OCI-LY1 (cell line): ENCODE data around the gene SLC15A5.

Source experiments
- H2AFZ ChIP-seq: fragments of 200-600 bp; sonication (generic), shearing (Covaris generic); 2 replicates; pipeline ENCODE4 v1.6.0; 2014; ENCODE audit warnings: antibody characterized with exemption, mild to moderate bottlenecking, low read length
- H3F3A ChIP-seq: fragments of 200-600 bp; sonication (generic), shearing (Covaris generic); 2 replicates; pipeline ENCODE4 v1.6.0; 2014; ENCODE audit warnings: mild to moderate bottlenecking, antibody characterized with exemption, low read length, moderate library complexity; ENCODE audit not compliant: insufficient read depth
- H3K27ac ChIP-seq: fragments of 200-600 bp; sonication (generic); 2 replicates; pipeline ENCODE4 v1.5.1; 2014; ENCODE audit warnings: low read length, mixed run types, mild to moderate bottlenecking, low read depth; ENCODE audit not compliant: poor library complexity, severe bottlenecking
- H3K27me3 ChIP-seq: fragments of 200-600 bp; sonication (generic); 2 replicates; pipeline ENCODE4 v1.6.0; 2014; ENCODE audit warnings: antibody characterized with exemption, mild to moderate bottlenecking, low read length, moderate library complexity; ENCODE audit not compliant: insufficient read depth
- H3K36me3 ChIP-seq: fragments of 200-600 bp; sonication (generic); 2 replicates; pipeline ENCODE4 v1.6.1; 2014; ENCODE audit warnings: mild to moderate bottlenecking, antibody characterized with exemption, low read length, moderate library complexity, mixed read lengths; ENCODE audit not compliant: insufficient read depth
- H3K4me1 ChIP-seq: fragments of 200-600 bp; sonication (generic); 2 replicates; pipeline ENCODE4 v1.5.1; 2014; ENCODE audit warnings: mild to moderate bottlenecking, low read length, moderate library complexity; ENCODE audit not compliant: insufficient read depth, severe bottlenecking
- H3K4me2 ChIP-seq: fragments of 200-600 bp; sonication (generic), shearing (Covaris generic); 2 replicates; pipeline ENCODE4 v1.6.1; 2014; ENCODE audit warnings: low read length
- H3K4me3 ChIP-seq: fragments of 200-600 bp; sonication (generic); 2 replicates; pipeline ENCODE4 v1.5.1; 2014; ENCODE audit warnings: low read length, low read depth, mild to moderate bottlenecking, mixed read lengths; ENCODE audit not compliant: poor library complexity, severe bottlenecking
- H3K79me2 ChIP-seq: fragments of 200-600 bp; shearing (Covaris generic); 2 replicates; pipeline ENCODE4 v1.6.1; 2016; ENCODE audit warnings: mixed run types, low read length, mixed read lengths; ENCODE audit not compliant: insufficient read depth
- H3K9ac ChIP-seq: fragments of 200-600 bp; sonication (generic), shearing (Covaris generic); 2 replicates; pipeline ENCODE4 v1.6.1; 2014; ENCODE audit warnings: mild to moderate bottlenecking, low read length, mixed read lengths
- H3K9me2 ChIP-seq: fragments of 200-600 bp; sonication (generic), shearing (Covaris generic); 2 replicates; pipeline ENCODE4 v1.6.1; 2014; ENCODE audit warnings: low read depth, mild to moderate bottlenecking, low read length, mixed read lengths
- H3K9me3 ChIP-seq: fragments of 200-600 bp; shearing (Covaris generic); 2 replicates; pipeline ENCODE4 v1.6.1; 2014; ENCODE audit warnings: low read length, mixed read lengths
- H4K20me1 ChIP-seq: fragments of 200-600 bp; sonication (generic), shearing (Covaris generic); 2 replicates; pipeline ENCODE4 v1.6.0; 2016; ENCODE audit warnings: mild to moderate bottlenecking, low read length; ENCODE audit not compliant: insufficient read depth
- EZH2 ChIP-seq: fragments of 200-600 bp; sonication (generic), shearing (Covaris generic); IDR thresholded peaks from 2 replicates; pipeline ENCODE4 v1.8.0; 2017; ENCODE audit warnings: borderline replicate concordance, mixed run types, mild to moderate bottlenecking, antibody characterized with exemption, low read length, moderate library complexity, mixed read lengths
- TF ChIP-seq, protein P1 (sequence below): fragments of 200-600 bp; sonication (generic), shearing (Covaris generic); IDR thresholded peaks from 2 replicates; pipeline ENCODE4 v1.5.1; 2017; ENCODE audit warnings: mild to moderate bottlenecking, antibody characterized with exemption, low read length, moderate library complexity, mixed read lengths

The SLC15A5 gene

DNA sequence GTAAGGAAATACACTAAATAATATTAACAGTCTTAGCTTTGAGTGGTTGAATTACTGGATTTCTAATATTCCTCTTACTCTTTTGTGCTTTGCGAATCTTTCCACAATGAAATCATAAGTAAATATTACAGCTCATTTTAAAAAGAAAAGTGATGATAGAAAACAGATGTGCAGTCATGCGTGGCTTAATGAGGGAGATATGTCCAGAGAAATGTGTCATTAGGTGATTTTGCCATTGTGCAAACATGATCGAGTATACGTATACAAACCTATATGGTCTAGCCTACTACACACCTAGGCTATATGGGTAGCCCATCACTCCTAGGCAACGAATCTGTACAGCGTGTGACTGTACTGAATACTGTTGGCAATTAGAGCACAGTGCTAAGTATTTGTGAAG lies 59.3 kb downstream of the SLC15A5 start:
- no peak overlapping the region for H2AFZ ChIP-seq
- no peak overlapping the region for H3K4me2 ChIP-seq
- H3K27ac ChIP-seq = no peak overlapping the region
- H3K9ac ChIP-seq = no peak overlapping the region
- H3K4me3 ChIP-seq = no peak overlapping the region
- TF ChIP-seq EZH2 = no peak
- TF ChIP-seq, protein P1, sequence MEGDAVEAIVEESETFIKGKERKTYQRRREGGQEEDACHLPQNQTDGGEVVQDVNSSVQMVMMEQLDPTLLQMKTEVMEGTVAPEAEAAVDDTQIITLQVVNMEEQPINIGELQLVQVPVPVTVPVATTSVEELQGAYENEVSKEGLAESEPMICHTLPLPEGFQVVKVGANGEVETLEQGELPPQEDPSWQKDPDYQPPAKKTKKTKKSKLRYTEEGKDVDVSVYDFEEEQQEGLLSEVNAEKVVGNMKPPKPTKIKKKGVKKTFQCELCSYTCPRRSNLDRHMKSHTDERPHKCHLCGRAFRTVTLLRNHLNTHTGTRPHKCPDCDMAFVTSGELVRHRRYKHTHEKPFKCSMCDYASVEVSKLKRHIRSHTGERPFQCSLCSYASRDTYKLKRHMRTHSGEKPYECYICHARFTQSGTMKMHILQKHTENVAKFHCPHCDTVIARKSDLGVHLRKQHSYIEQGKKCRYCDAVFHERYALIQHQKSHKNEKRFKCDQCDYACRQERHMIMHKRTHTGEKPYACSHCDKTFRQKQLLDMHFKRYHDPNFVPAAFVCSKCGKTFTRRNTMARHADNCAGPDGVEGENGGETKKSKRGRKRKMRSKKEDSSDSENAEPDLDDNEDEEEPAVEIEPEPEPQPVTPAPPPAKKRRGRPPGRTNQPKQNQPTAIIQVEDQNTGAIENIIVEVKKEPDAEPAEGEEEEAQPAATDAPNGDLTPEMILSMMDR = no peak
- no peaks in the 10 kb centered on the region for H3F3A ChIP-seq
- no peaks in the 10 kb centered on the region for H3K36me3 ChIP-seq
- no peaks in the 10 kb centered on the region for H3K27me3 ChIP-seq
- no peaks in the 10 kb centered on the region for H3K9me3 ChIP-seq
- H3K9me2 ChIP-seq = no peaks in the 10 kb centered on the region
- H4K20me1 ChIP-seq = no peaks in the 10 kb centered on the region
- no peaks in the 10 kb centered on the region for H3K79me2 ChIP-seq
- H3K4me1 ChIP-seq = no peaks in the 10 kb centered on the region

DNA sequence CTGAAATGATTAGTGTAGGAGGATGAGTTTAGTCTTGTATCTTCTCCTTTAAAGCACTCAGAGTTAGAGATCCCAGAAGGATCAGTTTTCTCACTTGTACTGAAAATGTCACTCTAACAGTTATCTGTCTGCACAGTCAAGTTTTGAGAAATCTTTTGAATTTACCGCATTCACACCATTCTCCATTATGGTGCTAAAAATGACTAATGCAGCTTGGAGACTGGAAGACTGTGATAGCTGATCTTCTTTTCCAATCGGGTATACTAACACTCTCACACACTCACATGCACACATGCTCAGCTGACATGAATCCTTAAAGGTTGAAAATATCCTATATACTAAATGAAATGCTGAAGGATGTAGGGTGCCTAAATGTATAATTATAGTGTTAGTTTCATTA lies 65.8 kb downstream of the SLC15A5 start:
- H3K4me2 ChIP-seq = no peak overlapping the region

DNA sequence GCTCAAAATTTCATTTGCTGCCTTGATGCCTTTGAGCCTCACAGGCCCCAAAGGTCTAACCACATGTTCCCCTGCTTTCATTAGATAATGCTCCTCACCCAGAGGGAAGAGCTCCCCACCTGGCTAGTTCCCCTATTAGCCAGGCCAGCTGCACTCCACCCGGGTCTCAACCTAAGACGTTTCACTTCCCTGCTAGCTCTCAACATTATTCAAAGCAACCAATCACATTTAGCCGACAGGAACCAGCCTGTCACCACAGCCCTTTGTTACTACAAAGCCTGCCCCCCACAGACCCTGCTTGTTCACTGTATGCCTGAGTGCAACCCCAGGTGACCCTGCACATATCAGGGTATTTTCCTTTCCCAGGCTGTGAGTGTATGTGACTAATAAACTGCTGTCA lies 78.6 kb downstream of the SLC15A5 start:
- Histone ChIP-seq H3K9me3 (0 out of 2 replicates have a peak, but pooled peaks cover 7% of the 10 kb centered on the region), H3K27me3 (no peaks in the 10 kb centered on the region), H4K20me1 (no peaks in the 10 kb centered on the region), H3K4me3 (no peak overlapping the region), H3K9me2 (no peaks in the 10 kb centered on the region), H3F3A (no peaks in the 10 kb centered on the region), H2AFZ (no peak overlapping the region), H3K27ac (peak overlapping the region; percentile 64), H3K36me3 (no peaks in the 10 kb centered on the region), H3K9ac (no peak overlapping the region), H3K79me2 (no peaks in the 10 kb centered on the region), H3K4me1 (peaks cover 14% of the 10 kb centered on the region), H3K4me2 (no peak overlapping the region)
- TF ChIP-seq, protein P1 = no peak
- no peak for TF ChIP-seq EZH2

More for the DNA sequence above, 65.8 kb downstream of the SLC15A5 start:
- no peaks in the 10 kb centered on the region for H4K20me1 ChIP-seq
- no peak for TF ChIP-seq EZH2
- TF ChIP-seq, protein P1 = no peak
- H3K27ac ChIP-seq = no peak overlapping the region
- H3K79me2 ChIP-seq = no peaks in the 10 kb centered on the region
- H3K9me3 ChIP-seq = no peaks in the 10 kb centered on the region
- H3K4me3 ChIP-seq = no peak overlapping the region
- H3K36me3 ChIP-seq = no peaks in the 10 kb centered on the region
- no peaks in the 10 kb centered on the region for H3K27me3 ChIP-seq
- H2AFZ ChIP-seq = no peak overlapping the region
- H3K4me1 ChIP-seq = no peaks in the 10 kb centered on the region
- H3F3A ChIP-seq = no peaks in the 10 kb centered on the region
- no peaks in the 10 kb centered on the region for H3K9me2 ChIP-seq
- H3K9ac ChIP-seq = no peak overlapping the region
